ENCODE measurements around the gene SMPD1.

SMPD1 gene

GRCh38 chr11:6389905-6390717, at the start of gene SMPD1:
Gene SMPD1, plus strand, starts transcription at chr11:6390474. Its CDS starts 125 bp downstream, at chr11:6390599.
- peak; percentile 97 for DNase-seq

GRCh38 chr11:6345366-6345765, 44.9 kb upstream of the SMPD1 start:
- no peak for DNase-seq

- DNase-seq = no peak
These were observed 40.2 kb upstream of the SMPD1 start for GRCh38 chr11:6350043-6350442.

GRCh38 chr11:6350486-6350885, 39.8 kb upstream of the SMPD1 start:
- no peak for DNase-seq

GRCh38 chr11:6351782-6352382, 38.4 kb upstream of the SMPD1 start:
- no peak for DNase-seq

- DNase-seq = peak; percentile 46
These were observed 36.8 kb upstream of the SMPD1 start for GRCh38 chr11:6353367-6353987.

GRCh38 chr11:6354651-6355485, 35.4 kb upstream of the SMPD1 start:
- no peak for DNase-seq

- DNase-seq = no peak
These were observed 33.7 kb upstream of the SMPD1 start for GRCh38 chr11:6356503-6357055.

GRCh38 chr11:6357222-6357621, 33.1 kb upstream of the SMPD1 start:
- no peak for DNase-seq

- no peak for DNase-seq
These were observed 30.1 kb upstream of the SMPD1 start for GRCh38 chr11:6360183-6360582.

- DNase-seq = no peak
These were observed 27.9 kb upstream of the SMPD1 start for GRCh38 chr11:6362185-6362872.

GRCh38 chr11:6362873-6363678, 27.2 kb upstream of the SMPD1 start:
- peak; percentile 56 for DNase-seq

- DNase-seq = no peak
These were observed 24.6 kb upstream of the SMPD1 start for GRCh38 chr11:6365659-6366058.

- no peak for DNase-seq
These were observed 18.4 kb upstream of the SMPD1 start for GRCh38 chr11:6371825-6372224.

GRCh38 chr11:6377902-6378639, 12.2 kb upstream of the SMPD1 start:
- no peak for DNase-seq

- no peak for DNase-seq
These were observed 11.7 kb upstream of the SMPD1 start for GRCh38 chr11:6378640-6378989.

GRCh38 chr11:6385046-6385777, 5.1 kb upstream of the SMPD1 start:
- DNase-seq = no peak

- DNase-seq = no peak
These were observed 2.3 kb upstream of the SMPD1 start for GRCh38 chr11:6387811-6388599.

- no peak for DNase-seq
These were observed 1.5 kb upstream of the SMPD1 start for GRCh38 chr11:6388748-6389147.

All from CD4-positive, alpha-beta T cell treated with Interleukin-15 for 1 hour (primary cell).